GM12865 (cell line): ENCODE results near the gene TRPT1.

Source experiments
- DNase-seq: peaks from one replicate; pipeline ENCODE4 v3.0.0; 2010; ENCODE audit warnings: low read depth
- H3K4me3 ChIP-seq: 2 replicates; pipeline ENCODE4 v1.5.1; 2011; ENCODE audit warnings: mild to moderate bottlenecking, low read depth, low read length, control low read depth
- CTCF ChIP-seq: IDR thresholded peaks from 2 replicates; pipeline ENCODE4 v1.5.1; 2011; ENCODE audit warnings: low read length, control low read depth, low read depth, inconsistent platforms; ENCODE audit not compliant: insufficient read depth; ENCODE audit errors: missing control alignments

TRPT1 gene

GRCh38 chr11:64243236-64243854 lies 17.4 kb upstream of the TRPT1 start:
- TF ChIP-seq CTCF: no peak
- no peak overlapping the region for H3K4me3 ChIP-seq
- no peak for DNase-seq

GRCh38 chr11:64241491-64242374 lies 15.7 kb upstream of the TRPT1 start:
- peak; percentile 69 for DNase-seq
- H3K4me3 ChIP-seq: peak overlapping the region; percentile 89
- no peak for TF ChIP-seq CTCF

- peak overlapping the region; percentile 76 for H3K4me3 ChIP-seq
- peak; percentile 100 for DNase-seq
- no peak for TF ChIP-seq CTCF
Observed at GRCh38 chr11:64241241-64241490, 15.2 kb upstream of the TRPT1 start.

- peak within 1 kb of the TSS; percentile 89 for H3K4me3 ChIP-seq
- DNase-seq: peak; percentile 99
- no peak for TF ChIP-seq CTCF
Observed at GRCh38 chr11:64240435-64241240, 14.7 kb upstream of the TRPT1 start, which contains the start of gene FKBP2. TSS of gene FKBP2 (plus strand) at chr11:64241095. CDS start at chr11:64242388, 1,293 bp downstream.

- peak; percentile 92 for DNase-seq
- TF ChIP-seq CTCF: no peak
- H3K4me3 ChIP-seq: peak overlapping the region; percentile 76
Observed at GRCh38 chr11:64239662-64240434, 13.9 kb upstream of the TRPT1 start.

GRCh38 chr11:64238999-64239398 lies 13.0 kb upstream of the TRPT1 start:
- peak; percentile 40 for DNase-seq
- H3K4me3 ChIP-seq: peak overlapping the region; percentile 16
- no peak for TF ChIP-seq CTCF
